GM18873 (cell line): ENCODE data around the gene ARL6IP4.

Experiments used
- ATAC-seq: cut with Tn5 transposase; IDR thresholded peaks from one replicate; pipeline ENCODE4 v1.9.1; 2021; ENCODE audit warnings: mild to moderate bottlenecking, moderate library complexity, moderate number of reproducible peaks; ENCODE audit not compliant: unreplicated experiment, low FRiP score

The ARL6IP4 gene

GRCh38 chr12:122977655-122978392 is 2.7 kb upstream of the ARL6IP4 start:
- ATAC-seq: no peak

GRCh38 chr12:122978507-122978955 is 1.9 kb upstream of the ARL6IP4 start:
- ATAC-seq: no peak

DNA sequence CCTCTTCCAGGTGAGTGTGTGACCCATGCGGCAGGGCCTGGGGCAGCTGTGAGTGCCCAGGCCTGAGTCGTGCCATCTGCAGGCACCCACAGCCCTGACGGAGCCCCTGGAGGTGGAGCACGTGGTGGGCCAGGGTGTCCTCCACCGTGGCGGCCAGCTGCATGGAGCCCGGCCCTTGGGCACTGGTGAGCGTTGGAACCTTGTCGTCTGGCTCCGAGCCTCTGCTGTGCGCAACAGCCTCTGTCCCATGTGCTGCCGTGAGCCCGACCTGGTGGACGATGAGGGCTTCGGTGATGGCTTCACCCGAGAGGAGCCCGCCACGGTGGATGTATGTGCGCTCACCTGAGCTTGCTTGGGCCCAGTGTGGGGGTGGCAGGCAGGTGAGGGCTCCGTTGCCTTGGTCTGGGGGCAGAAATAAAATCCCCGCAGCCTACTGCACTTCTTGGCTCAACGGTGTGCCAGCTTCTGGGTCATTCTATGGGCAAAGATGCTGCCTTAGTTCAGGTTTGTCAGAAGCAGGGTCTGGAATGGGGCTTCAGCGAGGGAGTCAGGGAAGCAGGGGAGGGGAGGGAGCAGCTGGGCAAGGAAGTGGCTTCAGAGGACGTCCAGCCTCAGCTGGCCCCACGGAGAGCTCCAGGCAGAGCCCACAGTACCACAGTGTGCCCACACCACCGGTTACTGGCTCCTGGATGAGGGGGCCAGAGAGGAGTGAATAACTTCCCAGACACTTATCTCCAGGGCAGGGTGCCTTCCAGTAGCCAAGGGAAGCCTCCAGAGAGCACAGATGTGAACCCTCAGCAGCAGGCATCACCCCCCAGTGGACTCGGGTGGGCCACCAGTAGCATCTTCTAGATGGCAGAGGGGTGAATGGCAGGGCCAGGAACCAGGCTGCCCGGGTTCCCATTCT is 1.2 kb upstream of the ARL6IP4 start:
- ATAC-seq: no peak

DNA sequence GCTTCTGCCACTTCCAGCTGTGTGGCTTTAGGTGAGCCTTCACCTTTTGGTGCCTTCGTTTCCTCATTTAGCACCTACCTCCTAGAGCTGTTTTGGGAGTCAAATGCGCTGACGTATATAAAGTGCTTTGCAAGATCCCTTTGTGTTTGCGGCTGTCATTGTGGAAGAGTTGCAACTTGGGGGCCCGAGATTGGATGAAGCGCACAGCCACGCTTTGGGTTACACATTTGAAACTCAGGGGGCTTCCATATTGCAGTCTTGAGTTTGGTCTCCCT is 636 bp upstream of the ARL6IP4 start:
- no peak for ATAC-seq

GRCh38 chr12:122981036-122981471 is 573 bp downstream of the ARL6IP4 start:
- ATAC-seq: no peak

- no peak for ATAC-seq
Observed at GRCh38 chr12:122981587-122982476, 1.4 kb downstream of the ARL6IP4 start.

GRCh38 chr12:122982477-122982815 is 2.0 kb downstream of the ARL6IP4 start:
- ATAC-seq: no peak

DNA sequence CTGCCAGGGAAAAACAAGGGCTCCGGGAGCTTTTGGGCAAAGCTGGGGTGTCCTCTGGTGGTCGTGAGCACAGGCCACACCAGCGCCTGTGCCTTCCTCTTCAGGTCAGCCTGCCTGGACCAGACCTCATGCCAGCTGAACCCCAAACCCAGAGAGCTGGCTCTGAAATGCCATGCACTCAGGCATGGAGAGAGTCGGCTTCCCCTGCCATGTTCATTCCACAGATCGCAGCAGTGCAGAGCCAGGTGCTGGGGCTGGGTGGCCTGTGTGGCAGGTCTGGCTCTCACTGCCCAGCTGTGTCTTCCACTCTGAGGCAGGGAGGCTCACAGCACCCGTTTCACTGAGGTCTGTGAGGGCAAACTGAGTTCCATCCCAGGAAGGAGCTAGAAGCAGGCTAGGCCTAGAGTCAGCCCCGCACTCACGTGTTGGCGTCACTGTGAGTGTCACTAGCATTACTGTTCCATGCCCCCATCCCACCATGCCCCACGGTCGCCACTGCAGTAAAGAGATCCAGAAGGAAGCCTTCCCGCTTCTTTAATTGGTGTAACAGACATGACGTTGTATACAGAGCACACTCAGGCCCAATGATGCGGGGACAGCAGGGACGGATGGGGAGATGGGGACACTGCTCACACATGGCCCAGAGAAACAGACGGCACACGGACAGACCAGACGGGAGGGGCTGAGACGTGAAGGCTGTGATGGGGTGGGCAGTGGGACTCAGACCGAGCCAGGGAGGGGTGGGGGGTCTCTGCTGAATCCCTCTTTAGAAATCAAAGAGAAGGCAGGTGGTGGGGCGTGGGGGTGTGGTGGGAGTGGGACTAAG is 2.7 kb downstream of the ARL6IP4 start:
- no peak for ATAC-seq

- no peak for ATAC-seq
Observed at GRCh38 chr12:122983789-122984515, 3.5 kb downstream of the ARL6IP4 start.

GRCh38 chr12:122984612-122985337 is 4.3 kb downstream of the ARL6IP4 start:
- no peak for ATAC-seq

- no peak for ATAC-seq
Observed at GRCh38 chr12:122985338-122986257, 5.1 kb downstream of the ARL6IP4 start.

DNA sequence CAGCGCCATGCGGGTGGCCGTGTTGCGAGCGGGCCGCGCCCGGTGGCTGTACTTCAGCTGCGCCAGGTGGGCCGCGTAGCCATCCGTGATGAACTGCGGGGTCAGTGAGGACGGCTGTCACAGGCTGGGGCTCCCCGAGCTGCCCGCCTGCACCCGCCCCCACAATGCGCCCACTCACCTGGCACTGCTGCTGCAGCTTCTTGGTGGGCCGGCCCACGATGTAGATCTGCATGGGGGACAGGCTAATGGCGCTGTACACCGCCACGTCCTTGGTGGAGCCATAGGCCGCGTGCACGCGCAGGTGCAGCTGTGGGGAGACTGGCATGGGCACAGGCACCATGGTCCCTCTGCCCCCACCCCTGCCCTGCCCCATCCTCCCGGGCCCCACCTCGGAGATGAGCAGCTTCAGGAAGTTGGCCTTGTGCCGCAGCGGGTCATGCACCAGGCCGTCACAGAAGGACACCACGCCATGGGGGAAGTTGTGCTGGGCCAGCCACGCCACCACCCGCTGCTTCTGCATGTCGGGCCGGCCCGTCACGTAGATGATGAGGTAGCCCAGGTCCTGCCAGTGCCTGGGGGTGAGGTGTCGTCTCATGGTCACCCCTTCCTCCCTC is 5.9 kb downstream of the ARL6IP4 start:
- ATAC-seq: no peak

DNA sequence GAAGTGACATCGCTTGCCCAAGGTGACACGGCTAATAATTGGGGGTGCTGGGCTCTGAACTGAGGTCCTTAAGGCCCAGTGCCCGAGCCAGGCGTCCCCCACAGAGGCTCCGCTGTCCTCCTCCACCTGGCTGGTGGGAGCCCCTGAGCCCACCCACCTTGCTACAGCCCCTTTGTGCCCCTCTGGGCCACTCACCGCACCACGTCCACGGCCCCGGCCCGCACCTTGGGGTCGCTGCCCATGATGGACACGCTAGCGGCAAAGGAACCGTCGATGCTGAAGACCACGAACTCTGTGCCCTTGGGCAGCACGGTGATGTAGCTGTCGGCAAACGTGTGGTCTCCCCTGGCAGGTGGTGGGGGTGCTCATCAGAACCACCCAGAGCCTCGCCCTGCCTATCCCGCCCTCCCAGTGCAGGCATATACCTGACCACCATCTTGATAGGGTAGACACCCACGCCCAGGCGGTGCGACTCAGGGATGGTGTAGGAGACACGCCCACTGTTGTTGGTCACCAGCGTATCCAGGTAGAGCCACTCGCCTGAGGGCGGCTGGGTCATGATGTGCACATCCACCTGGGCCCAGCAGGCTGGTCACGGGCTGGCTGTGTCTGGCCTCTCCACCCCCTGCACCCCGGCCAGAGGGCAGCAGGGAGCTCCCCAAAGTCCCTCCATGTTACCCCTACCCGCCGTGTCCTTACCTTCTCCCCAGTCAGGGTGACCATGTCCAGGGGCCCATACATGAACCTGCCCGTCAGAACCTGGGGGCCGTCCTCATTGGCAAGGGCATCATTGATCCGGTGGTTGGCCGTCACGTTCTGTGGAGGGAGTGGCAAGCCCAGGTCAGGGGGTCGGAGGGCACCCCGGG is 6.8 kb downstream of the ARL6IP4 start:
- ATAC-seq: no peak

DNA sequence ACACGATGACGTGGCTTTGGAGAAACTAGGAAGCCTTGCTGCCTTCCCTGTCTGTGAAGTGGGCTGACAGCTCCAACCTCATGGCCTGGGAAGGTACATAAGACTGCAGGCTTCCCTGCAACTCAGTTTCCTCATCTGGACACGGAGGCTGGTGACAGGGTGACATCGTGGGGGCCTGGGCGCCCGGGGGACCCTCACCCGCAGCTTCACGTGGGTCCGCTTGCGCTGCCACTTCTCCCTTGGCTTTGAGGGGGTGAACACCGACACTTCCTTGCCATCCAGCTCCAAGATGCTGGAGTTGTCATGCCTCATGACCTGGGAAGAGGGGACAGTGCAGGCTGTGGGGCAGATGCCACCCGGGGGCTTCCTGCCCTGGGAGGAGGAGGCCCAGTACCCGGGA is 7.6 kb downstream of the ARL6IP4 start:
- no peak for ATAC-seq

- no peak for ATAC-seq
Observed at GRCh38 chr12:122988612-122989212, 8.2 kb downstream of the ARL6IP4 start.
